GM12865 (cell line): ENCODE results near the gene NSUN3.
"Not testable (repeated sequence)": the region's sequence is repeated elsewhere in the genome, so short reads cannot be mapped to it uniquely, and the experiment has no call there.

Source experiments
- DNase-seq: peaks from one replicate; pipeline ENCODE4 v3.0.0; 2010; ENCODE audit warnings: low read depth
- H3K4me3 ChIP-seq: 2 replicates; pipeline ENCODE4 v1.5.1; 2011; ENCODE audit warnings: mild to moderate bottlenecking, low read depth, low read length, control low read depth
- CTCF ChIP-seq: IDR thresholded peaks from 2 replicates; pipeline ENCODE4 v1.5.1; 2011; ENCODE audit warnings: low read length, control low read depth, low read depth, inconsistent platforms; ENCODE audit not compliant: insufficient read depth; ENCODE audit errors: missing control alignments

Gene NSUN3

DNA sequence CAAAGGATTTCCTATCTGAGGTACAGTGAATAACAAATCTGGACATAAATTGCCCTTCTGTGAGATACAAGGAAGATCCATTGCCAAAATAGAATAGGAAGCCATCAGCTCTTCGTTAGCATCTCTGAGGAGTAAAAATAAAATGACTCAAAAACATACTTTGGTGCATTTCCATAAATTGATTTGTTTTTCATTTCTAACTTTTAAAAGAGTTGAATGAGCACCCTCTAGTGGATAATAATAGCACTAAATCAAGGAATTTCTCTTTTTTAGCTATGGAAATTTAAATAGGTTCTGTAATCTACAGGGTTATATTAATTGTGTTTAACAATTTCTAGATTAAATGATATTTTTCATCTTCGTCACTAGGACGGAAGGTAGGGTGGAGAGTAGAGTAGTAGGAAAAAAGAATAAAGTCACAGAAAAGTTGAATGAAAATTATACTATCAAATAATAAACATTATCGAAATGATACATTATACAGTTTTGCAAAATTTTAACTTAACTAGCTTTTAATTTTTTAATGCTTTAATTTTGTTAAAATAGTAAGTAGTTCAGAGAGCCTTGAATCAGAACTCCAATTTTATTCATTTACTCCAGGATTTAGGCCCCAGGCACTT, 6.4 kb downstream of the NSUN3 start:
- H3K4me3 ChIP-seq: no peak overlapping the region
- peak; percentile 32 for TF ChIP-seq CTCF
- no peak for DNase-seq

DNA sequence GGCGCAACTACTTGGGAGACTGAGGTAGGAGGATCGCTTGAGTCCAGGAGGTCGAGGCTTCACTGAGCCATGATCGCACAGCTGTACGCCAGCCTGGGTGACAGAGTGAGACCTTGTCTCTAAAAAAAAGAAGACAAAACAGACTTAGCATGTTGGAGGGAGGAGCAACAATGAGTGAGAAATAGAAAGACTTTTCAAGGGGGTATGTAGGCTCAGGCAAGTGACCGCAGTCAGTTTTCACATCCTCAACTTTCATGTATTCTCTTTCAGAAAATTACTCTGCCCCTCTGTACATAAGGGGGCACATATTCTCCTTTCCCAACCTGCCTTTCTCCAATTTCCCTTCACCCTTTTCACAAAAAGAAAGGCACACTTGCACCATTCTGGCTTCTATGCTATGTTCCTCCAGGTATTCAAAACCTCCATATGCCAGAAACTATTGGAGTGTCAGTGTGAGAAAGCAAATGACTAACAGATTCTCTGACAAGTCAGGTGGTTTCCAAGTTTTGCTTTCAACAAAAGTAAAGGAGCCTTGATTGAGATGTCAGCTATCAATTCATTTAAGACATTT, 7.6 kb downstream of the NSUN3 start:
- no peak overlapping the region for H3K4me3 ChIP-seq
- DNase-seq: peak; percentile 66
- no peak for TF ChIP-seq CTCF

GRCh38 chr3:94071713-94072284, 8.9 kb downstream of the NSUN3 start:
- no peak for TF ChIP-seq CTCF
- peak; percentile 81 for DNase-seq
- H3K4me3 ChIP-seq: no peak overlapping the region

DNA sequence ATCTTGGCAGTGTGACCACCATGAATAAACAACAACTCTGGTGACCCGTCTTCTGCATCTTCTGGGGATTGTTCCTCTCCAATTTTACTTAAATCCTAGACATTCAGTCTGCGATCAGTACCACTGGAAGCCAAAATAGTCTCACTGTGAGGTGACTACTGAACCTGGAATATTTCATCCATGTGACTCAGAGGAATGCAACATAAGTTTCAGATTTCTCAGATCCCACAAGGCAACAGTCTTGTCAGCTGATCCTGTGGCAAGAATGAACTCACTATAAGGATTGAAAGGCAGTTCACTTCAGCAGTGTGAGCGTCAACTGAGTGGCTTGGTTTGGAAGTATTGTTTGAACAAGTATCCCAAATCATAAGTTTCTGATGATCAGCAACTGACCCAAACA, 13.2 kb downstream of the NSUN3 start:
- no peak for DNase-seq
- no peak for TF ChIP-seq CTCF
- no peak overlapping the region for H3K4me3 ChIP-seq

- DNase-seq, H3K4me3 ChIP-seq: not testable (repeated sequence)
Observed at GRCh38 chr3:94080552-94080951, 17.7 kb downstream of the NSUN3 start.

- TF ChIP-seq CTCF: no peak
- H3K4me3 ChIP-seq: no peak overlapping the region
- no peak for DNase-seq
Observed at GRCh38 chr3:94081884-94082283, 19.0 kb downstream of the NSUN3 start.

DNA sequence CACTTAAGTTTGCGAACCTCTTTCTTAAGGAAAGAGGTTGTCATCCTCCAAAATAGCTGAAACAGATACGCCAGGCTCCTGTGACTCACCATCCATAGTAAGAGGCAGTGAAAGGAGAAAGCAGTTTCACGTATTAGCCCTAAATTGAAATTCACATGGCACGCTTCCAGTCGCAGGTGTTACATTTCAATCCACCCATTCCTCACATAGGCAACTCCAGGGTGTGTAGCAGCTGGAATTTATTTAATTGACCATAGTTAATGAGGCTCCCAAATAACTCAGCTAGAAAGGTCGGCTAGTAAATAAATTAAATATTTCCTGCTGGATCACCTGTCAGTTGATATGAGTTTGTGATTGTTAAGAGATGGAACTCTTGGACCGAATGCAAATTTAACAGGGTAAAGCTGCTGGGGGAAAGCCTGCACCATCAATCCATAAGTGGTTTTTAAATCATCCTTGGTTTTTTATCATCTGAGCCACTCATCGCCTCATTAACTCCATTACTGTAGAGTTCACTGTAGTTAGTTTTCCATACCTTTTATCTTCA, 19.6 kb downstream of the NSUN3 start:
- no peak overlapping the region for H3K4me3 ChIP-seq
- no peak for TF ChIP-seq CTCF
- no peak for DNase-seq
